Ascending aorta (tissue), 2 donors: ENCODE data around the gene CTIF. TPM values are rescaled to one million over a fixed set of nuclear protein-coding genes. Genes with fewer than 3 reads are reported as not detected.

Source experiments
- DNase-seq, 2 donors: peaks; one replicate each; pipeline ENCODE4 v3.0.0-alpha.2; 2019; ENCODE audit warnings: low spot score in 2 of 2
- H3K27ac ChIP-seq, 2 donors: fragments of 200-600 bp; sonication (generic); one replicate each; pipeline ENCODE4 v1.5.1; 2016 to 2017; ENCODE audit warnings: mild to moderate bottlenecking in 1 of 2
- H3K27me3 ChIP-seq: fragments of 200-600 bp; sonication (generic); one replicate; pipeline ENCODE4 v1.5.1; 2017
- H3K36me3 ChIP-seq, 2 donors: fragments of 200-600 bp; sonication (generic); one replicate each; pipeline ENCODE4 v1.5.1; 2016
- H3K4me1 ChIP-seq, 2 donors: fragments of 200-600 bp; sonication (generic); one replicate each; pipeline ENCODE4 v1.5.1; 2016 to 2017; ENCODE audit warnings: mild to moderate bottlenecking in 1 of 2
- H3K4me3 ChIP-seq, 2 donors: fragments of 200-600 bp; sonication (generic); one replicate each; pipeline ENCODE4 v1.5.1; 2016 to 2017; ENCODE audit warnings: mild to moderate bottlenecking in 1 of 2
- H3K9me3 ChIP-seq, 2 donors: fragments of 200-600 bp; sonication (generic); one replicate each; pipeline ENCODE4 v1.5.1; 2016
- CTCF ChIP-seq, 3 experiments: fragments of 200-600 bp in 2 of 3; fragments of 450-650 bp in 1 of 3; sonication (generic) in 2 of 3; IDR thresholded peaks; one replicate each; pipeline ENCODE4 v1.5.1; 2016 to 2019; ENCODE audit warnings: antibody characterized with exemption in 3 of 3, mild to moderate bottlenecking in 1 of 3, moderate library complexity in 1 of 3
- intact Hi-C: fragments of 100-400 bp; cut with DNase I; formaldehyde crosslinking; loops from one replicate; pipeline ENCODE4 v1.15.1; 2023
- total RNA-seq: library from RNA; depleted of rRNA; stranded (reverse); fragments of >200 nt; gene quantifications from one replicate; pipeline ENCODE4 v1.1.0, GENCODE V29; 2016

Gene CTIF
- total RNA-seq, 1 donor from 2014 or later: 55.3 TPM

- Histone ChIP-seq H3K27me3 (no peaks in the 10 kb centered on the region), H3K4me3 (no peak overlapping the region), H3K9me3 (no peaks in the 10 kb centered on the region), H3K36me3 (peaks cover 3 to 12% of the 10 kb centered on the region in 2 donors), H3K27ac (no peak overlapping the region), H3K4me1 (peaks cover 0 to 16% of the 10 kb centered on the region in 2 donors)
- intact Hi-C loops: loop anchor here (10.0 kb wide), 2 partner anchors 461 to 641 kb away; no protein-coding TSS in a partner anchor
- no peak for TF ChIP-seq CTCF (IDR thresholded peaks at IDR 0.05)
- DNase-seq: no peak
Observed at GRCh38 chr18:48773821-48774220, 235.0 kb downstream of the CTIF start.

- Histone ChIP-seq H3K9me3 (no peaks in the 10 kb centered on the region), H3K27me3 (no peaks in the 10 kb centered on the region), H3K27ac (no peak overlapping the region), H3K4me3 (no peak overlapping the region), H3K4me1 (peaks cover 5 to 22% of the 10 kb centered on the region in 2 donors), H3K36me3 (peaks cover 0 to 12% of the 10 kb centered on the region in 2 donors)
- no peak for DNase-seq
- no peak for TF ChIP-seq CTCF (IDR thresholded peaks at IDR 0.05)
- intact Hi-C loops: loop anchor here (10.0 kb wide), 2 partner anchors 460 to 640 kb away; no protein-coding TSS in a partner anchor
Observed at GRCh38 chr18:48774941-48775340, 236.1 kb downstream of the CTIF start.

GRCh38 chr18:48775372-48776155 is 236.7 kb downstream of the CTIF start:
- intact Hi-C loops: loop anchor here (2.0 to 10.0 kb wide), 4 partner anchors 99 to 639 kb away; no protein-coding TSS in a partner anchor
- DNase-seq: no peak
- Histone ChIP-seq H3K27me3 (no peaks in the 10 kb centered on the region), H3K27ac (no peak overlapping the region), H3K9me3 (no peaks in the 10 kb centered on the region), H3K4me1 (peaks cover 9 to 28% of the 10 kb centered on the region in 2 donors), H3K4me3 (no peak overlapping the region), H3K36me3 (peaks cover 0 to 8% of the 10 kb centered on the region in 2 donors)
- TF ChIP-seq CTCF (IDR thresholded peaks at IDR 0.05): no peak

GRCh38 chr18:48776156-48776555 is 237.3 kb downstream of the CTIF start:
- Histone ChIP-seq H3K4me3 (no peak overlapping the region), H3K27me3 (no peaks in the 10 kb centered on the region), H3K9me3 (no peaks in the 10 kb centered on the region), H3K4me1 (peaks cover 13 to 34% of the 10 kb centered on the region in 2 donors), H3K36me3 (peaks cover 0 to 8% of the 10 kb centered on the region in 2 donors), H3K27ac (peak overlapping the region in 1 of 2 donors; percentile 94)
- no peak for TF ChIP-seq CTCF (IDR thresholded peaks at IDR 0.05)
- DNase-seq: no peak
- intact Hi-C loops: loop anchor here (2.0 to 10.0 kb wide), 4 partner anchors 99 to 639 kb away; no protein-coding TSS in a partner anchor

GRCh38 chr18:48776641-48777025 is 237.8 kb downstream of the CTIF start:
- TF ChIP-seq CTCF (IDR thresholded peaks at IDR 0.05): no peak
- Histone ChIP-seq H3K27ac (peak overlapping the region; percentile 6 to 94), H3K9me3 (no peaks in the 10 kb centered on the region), H3K4me1 (peaks cover 13 to 38% of the 10 kb centered on the region in 2 donors), H3K4me3 (no peak overlapping the region), H3K36me3 (peaks cover 0 to 8% of the 10 kb centered on the region in 2 donors), H3K27me3 (no peaks in the 10 kb centered on the region)
- intact Hi-C loops: loop anchor here (2.0 to 10.0 kb wide), 4 partner anchors 100 to 638 kb away; no protein-coding TSS in a partner anchor
- no peak for DNase-seq
